Breast epithelium (tissue), 4 donors: Measurements from ENCODE around the gene PEDS1. TPM values are rescaled to one million over a fixed set of nuclear protein-coding genes. Genes with fewer than 3 reads are reported as not detected.

Source experiments
- DNase-seq, 2 donors: peaks; one replicate each; pipeline ENCODE4 v3.0.0-alpha.2; 2019; ENCODE audit warnings: low spot score in 2 of 2
- H3K27ac ChIP-seq, 2 donors: fragments of 200-600 bp; sonication (generic) in 1 of 2; one replicate each; pipeline ENCODE4 v1.5.1; 2016 to 2019; ENCODE audit warnings: mild to moderate bottlenecking in 1 of 2
- H3K27me3 ChIP-seq, 2 donors: fragments of 200-600 bp; sonication (generic) in 1 of 2; one replicate each; pipeline versions ENCODE4 v1.5.1 to v1.6.0; 2017 to 2019; ENCODE audit warnings: control low read depth in 1 of 2, mild to moderate bottlenecking in 1 of 2
- H3K36me3 ChIP-seq: fragments of 200-600 bp; one replicate; pipeline ENCODE4 v1.5.1; 2019
- H3K4me1 ChIP-seq, 2 donors: fragments of 200-600 bp; sonication (generic); one replicate each; pipeline ENCODE4 v1.5.1; 2016 to 2019; ENCODE audit warnings: control low read depth in 1 of 2
- H3K4me3 ChIP-seq, 3 donors: fragments of 200-600 bp; sonication (generic); 1 replicate in 2 of 3; 2 replicates in 1 of 3; pipeline ENCODE4 v1.5.1; 2016 to 2019; ENCODE audit warnings: mild to moderate bottlenecking in 3 of 3, moderate library complexity in 2 of 3
- H3K9me3 ChIP-seq, 2 donors: fragments of 200-600 bp; sonication (generic) in 1 of 2; one replicate each; pipeline ENCODE4 v1.5.1; 2016 to 2019; ENCODE audit warnings: control low read depth in 1 of 2
- POLR2A ChIP-seq: fragments of 450-650 bp; IDR thresholded peaks from one replicate; pipeline ENCODE4 v1.6.1; 2016; ENCODE audit warnings: antibody characterized with exemption, mild to moderate bottlenecking, moderate library complexity
- POLR2AphosphoS5 ChIP-seq, 3 donors: sonication (generic); formaldehyde crosslinking; IDR thresholded peaks; one replicate each; pipeline ENCODE4 v1.6.1; 2017; ENCODE audit warnings: antibody characterized with exemption in 3 of 3
- intact Hi-C: fragments of 100-400 bp; cut with DNase I; formaldehyde crosslinking; loops from one replicate; pipeline ENCODE4 v1.15.1; 2023; ENCODE audit warnings: low total_unique reads
- total RNA-seq, 3 donors: library from RNA; depleted of rRNA; stranded (reverse); fragments of >200 nt; gene quantifications; one replicate each; pipeline ENCODE4 v1.1.0, GENCODE V29; 2016
- TF ChIP-seq, protein P1 (sequence below), 3 donors: fragments of 450-650 bp; IDR thresholded peaks; one replicate each; pipeline ENCODE4 v1.5.1; 2016 to 2017; ENCODE audit warnings: antibody characterized with exemption in 3 of 3, mild to moderate bottlenecking in 3 of 3, moderate library complexity in 3 of 3

The PEDS1 gene
- total RNA-seq, 3 donors from 2014 or later, result 12.9 to 29.4 (median 18.0) TPM

DNA sequence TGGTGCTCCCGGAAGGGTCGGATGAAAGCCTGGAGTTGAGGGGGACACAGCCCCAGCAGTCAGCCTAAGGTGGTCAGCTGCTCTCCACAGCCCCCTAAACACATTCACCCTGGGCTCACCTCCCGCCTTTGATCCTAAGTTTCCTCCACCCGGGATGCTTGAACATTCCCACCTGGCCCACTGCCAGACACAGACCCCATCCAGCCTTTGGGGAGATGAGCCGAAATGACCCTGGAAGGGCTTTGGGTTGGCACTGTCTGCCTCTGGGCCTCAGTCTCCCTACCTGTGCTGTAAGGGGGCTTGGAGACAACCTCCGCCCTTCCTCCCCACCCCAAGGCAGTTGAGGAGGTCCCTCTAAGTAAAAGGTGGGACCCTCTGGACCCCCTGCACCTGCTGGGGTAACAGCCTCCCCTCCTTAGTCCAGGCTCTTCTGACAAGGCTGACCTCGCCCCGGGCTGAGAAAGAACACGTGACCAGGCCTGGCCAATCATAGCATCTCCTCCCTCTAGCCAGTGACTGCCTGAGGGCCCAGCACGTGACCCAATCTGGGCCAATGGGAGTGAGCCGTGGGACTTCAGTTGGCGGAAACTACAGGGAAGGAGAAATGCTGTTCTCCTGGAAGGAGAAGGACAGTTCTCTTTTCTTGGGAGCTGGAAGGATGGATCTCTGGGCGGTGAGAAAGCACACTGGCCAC lies 23.7 kb downstream of the PEDS1 start:
- no peak for DNase-seq
- peaks cover 4% of the 10 kb centered on the region for H3K36me3 ChIP-seq
- intact Hi-C loops, result no loop called here
- H3K27me3 ChIP-seq, result no peaks in the 10 kb centered on the region
- no peaks in the 10 kb centered on the region for H3K9me3 ChIP-seq
- TF ChIP-seq, protein P1, sequence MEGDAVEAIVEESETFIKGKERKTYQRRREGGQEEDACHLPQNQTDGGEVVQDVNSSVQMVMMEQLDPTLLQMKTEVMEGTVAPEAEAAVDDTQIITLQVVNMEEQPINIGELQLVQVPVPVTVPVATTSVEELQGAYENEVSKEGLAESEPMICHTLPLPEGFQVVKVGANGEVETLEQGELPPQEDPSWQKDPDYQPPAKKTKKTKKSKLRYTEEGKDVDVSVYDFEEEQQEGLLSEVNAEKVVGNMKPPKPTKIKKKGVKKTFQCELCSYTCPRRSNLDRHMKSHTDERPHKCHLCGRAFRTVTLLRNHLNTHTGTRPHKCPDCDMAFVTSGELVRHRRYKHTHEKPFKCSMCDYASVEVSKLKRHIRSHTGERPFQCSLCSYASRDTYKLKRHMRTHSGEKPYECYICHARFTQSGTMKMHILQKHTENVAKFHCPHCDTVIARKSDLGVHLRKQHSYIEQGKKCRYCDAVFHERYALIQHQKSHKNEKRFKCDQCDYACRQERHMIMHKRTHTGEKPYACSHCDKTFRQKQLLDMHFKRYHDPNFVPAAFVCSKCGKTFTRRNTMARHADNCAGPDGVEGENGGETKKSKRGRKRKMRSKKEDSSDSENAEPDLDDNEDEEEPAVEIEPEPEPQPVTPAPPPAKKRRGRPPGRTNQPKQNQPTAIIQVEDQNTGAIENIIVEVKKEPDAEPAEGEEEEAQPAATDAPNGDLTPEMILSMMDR (IDR thresholded peaks at IDR 0.05), result no peak
- no peak for TF ChIP-seq POLR2AphosphoS5 (IDR thresholded peaks at IDR 0.05)
- no peak for TF ChIP-seq POLR2A
- no peak overlapping the region for H3K27ac ChIP-seq
- no peak overlapping the region for H3K4me3 ChIP-seq
- no peaks in the 10 kb centered on the region for H3K4me1 ChIP-seq

DNA sequence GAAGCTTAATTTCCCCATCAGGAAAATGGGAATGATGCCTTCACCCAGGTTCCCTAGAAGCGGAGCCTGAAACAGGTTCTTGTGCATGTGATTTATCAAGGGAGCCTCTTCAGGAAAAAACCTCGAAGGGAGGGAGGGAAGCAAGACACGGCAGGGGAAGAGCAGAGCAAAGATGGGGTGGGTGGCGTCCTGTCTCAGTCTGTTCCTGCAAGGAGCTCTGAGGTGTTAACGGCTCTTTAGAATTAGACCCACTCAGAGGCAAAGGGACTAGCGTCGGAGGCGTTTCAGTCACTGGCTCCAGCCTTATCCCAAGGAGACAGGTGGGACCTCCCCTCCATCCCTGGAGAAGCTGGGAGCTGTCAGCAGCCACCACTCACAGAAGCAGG lies 25.0 kb downstream of the PEDS1 start:
- H3K27ac ChIP-seq, result no peak overlapping the region
- H3K36me3 ChIP-seq, result peaks cover 4% of the 10 kb centered on the region
- no peaks in the 10 kb centered on the region for H3K4me1 ChIP-seq
- intact Hi-C loops, result no loop called here
- no peaks in the 10 kb centered on the region for H3K27me3 ChIP-seq
- no peaks in the 10 kb centered on the region for H3K9me3 ChIP-seq
- H3K4me3 ChIP-seq, result no peak overlapping the region
- TF ChIP-seq, protein P1 (IDR thresholded peaks at IDR 0.05), result no peak
- no peak for TF ChIP-seq POLR2AphosphoS5 (IDR thresholded peaks at IDR 0.05)
- no peak for TF ChIP-seq POLR2A
- DNase-seq, result no peak

DNA sequence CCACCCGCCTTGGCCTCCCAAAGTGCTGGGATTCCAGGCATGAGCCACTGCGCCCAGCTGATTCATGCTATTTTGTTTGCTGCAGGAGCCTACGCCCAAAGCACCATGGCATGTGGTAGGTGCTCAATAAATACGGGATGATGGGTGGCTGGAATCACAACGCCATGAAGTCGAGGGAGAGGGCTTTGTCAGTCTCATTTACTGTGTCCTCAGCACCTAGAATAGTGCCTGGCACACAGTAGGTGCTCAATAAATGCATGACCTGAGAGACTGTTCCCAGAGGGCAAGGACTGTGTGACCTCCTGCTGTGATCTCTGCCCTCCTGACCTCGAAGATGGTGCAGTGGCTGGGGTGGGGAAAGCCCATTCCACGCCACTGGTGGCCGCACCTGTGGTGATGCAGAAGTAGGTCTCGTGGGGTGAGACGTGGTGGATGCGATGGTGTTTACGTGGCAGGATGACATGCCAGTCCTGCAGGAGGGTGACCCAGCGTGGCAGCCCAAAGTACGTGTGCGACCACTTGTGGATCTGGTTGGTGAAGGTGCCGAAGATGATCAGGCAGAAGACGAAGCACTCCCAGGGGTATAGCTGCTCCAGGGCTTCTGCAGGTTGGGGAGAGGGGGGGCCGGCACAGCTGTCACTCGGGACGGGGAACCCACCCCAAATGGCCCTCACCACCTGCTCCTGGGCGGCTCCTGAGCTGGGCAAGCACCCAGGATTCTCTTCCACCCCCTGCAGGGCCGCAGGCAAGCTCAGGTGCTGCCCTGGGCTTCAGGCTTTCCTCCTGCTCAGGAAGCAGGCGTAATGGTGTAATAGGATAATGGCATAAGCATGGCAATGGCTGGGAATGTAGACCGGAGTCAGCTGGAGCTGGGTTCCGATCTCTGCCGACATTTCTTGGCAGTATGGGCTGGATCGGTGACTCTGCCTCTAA lies 25.7 kb downstream of the PEDS1 start:
- peaks cover 4% of the 10 kb centered on the region for H3K36me3 ChIP-seq
- no peaks in the 10 kb centered on the region for H3K9me3 ChIP-seq
- TF ChIP-seq POLR2AphosphoS5 (IDR thresholded peaks at IDR 0.05) (no peak), POLR2A (no peak)
- TF ChIP-seq, protein P1 (IDR thresholded peaks at IDR 0.05), result no peak
- no peak for DNase-seq
- H3K4me3 ChIP-seq, result no peak overlapping the region
- H3K27ac ChIP-seq, result no peak overlapping the region
- H3K4me1 ChIP-seq, result no peaks in the 10 kb centered on the region
- intact Hi-C loops, result no loop called here
- no peaks in the 10 kb centered on the region for H3K27me3 ChIP-seq

DNA sequence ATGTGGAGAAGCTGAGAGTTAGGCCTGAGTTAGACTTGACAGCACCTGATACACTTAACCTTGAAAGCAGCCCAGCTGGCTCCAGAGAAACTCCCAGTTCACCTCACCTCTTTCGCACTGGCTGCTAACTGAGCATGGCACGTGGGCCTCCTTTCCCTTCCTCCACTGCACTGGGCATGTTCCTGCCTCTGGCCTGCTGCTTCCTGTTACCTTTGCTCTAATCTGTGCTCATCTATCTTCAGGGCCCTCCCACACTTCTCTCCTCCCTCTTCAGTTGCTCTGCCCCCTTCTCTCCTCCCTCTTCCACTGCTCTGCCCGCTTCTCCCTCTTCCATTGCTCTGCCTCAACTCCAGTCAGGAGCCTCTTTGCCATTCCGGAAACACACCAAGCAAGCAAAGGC lies 26.9 kb downstream of the PEDS1 start:
- H3K27ac ChIP-seq, result no peak overlapping the region
- H3K9me3 ChIP-seq, result no peaks in the 10 kb centered on the region
- H3K36me3 ChIP-seq, result peaks cover 4% of the 10 kb centered on the region
- no peak for TF ChIP-seq POLR2AphosphoS5 (IDR thresholded peaks at IDR 0.05)
- TF ChIP-seq, protein P1 (IDR thresholded peaks at IDR 0.05), result no peak
- no peak for TF ChIP-seq POLR2A
- no peak overlapping the region for H3K4me3 ChIP-seq
- H3K4me1 ChIP-seq, result no peaks in the 10 kb centered on the region
- DNase-seq, result no peak
- intact Hi-C loops, result no loop called here
- H3K27me3 ChIP-seq, result no peaks in the 10 kb centered on the region

DNA sequence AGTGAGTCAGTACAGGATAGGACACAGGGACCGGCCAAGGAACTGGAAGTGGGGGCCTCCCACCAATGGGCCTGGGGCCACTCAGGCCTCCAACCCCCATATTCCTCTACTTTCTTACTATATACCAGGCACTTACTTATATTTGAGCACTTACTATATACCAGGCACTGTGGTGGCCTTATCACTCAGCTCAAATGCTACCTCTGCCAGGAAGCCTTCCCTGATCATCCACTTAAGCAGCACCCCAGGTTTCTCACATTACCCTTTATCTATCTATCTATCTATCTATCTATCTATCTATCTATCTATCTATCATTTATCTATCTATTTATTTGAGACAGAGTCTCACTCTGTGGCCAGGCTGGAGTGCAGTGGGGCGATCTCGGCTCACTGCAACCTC lies 28.2 kb downstream of the PEDS1 start:
- peaks cover 4% of the 10 kb centered on the region for H3K36me3 ChIP-seq
- H3K27ac ChIP-seq, result no peak overlapping the region
- TF ChIP-seq POLR2A (no peak), POLR2AphosphoS5 (IDR thresholded peaks at IDR 0.05) (no peak)
- TF ChIP-seq, protein P1 (IDR thresholded peaks at IDR 0.05), result no peak
- no peak for DNase-seq
- intact Hi-C loops, result no loop called here
- no peaks in the 10 kb centered on the region for H3K4me1 ChIP-seq
- H3K4me3 ChIP-seq, result no peak overlapping the region
- H3K9me3 ChIP-seq, result no peaks in the 10 kb centered on the region
- no peaks in the 10 kb centered on the region for H3K27me3 ChIP-seq
